ENCODE measurements around the gene ZNF768.
"Not testable (repeated sequence)": the region's sequence is repeated elsewhere in the genome, so short reads cannot be mapped to it uniquely, and the experiment has no call there.

ZNF768 gene

DNA sequence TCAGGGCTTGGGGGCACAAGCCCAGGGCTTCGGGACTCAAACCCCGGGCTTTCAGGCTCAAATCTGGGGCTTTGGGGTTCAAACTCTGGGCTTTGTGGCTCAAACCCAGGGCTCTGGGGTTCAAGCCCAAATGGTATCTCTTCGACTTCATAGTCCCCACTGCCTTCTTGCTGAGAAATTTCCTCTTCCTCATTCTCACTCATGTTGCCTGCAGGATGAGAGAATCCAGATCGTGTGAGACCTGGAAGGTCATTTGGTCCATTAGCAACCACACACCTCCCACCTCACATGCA lies 576 bp downstream of the ZNF768 start:
- Histone ChIP-seq H2AFZ (ENCODE audit: low read depth, low read length) (no peak overlapping the region), H3K9ac (ENCODE audit: low read depth, low read length) (peak overlapping the region; percentile 84), H3K4me3 (ENCODE audit: low read depth in 1 of 2, low read length in 2 of 2) (peak overlapping the region in 1 of 2 experiments; percentile 80; a peak in 3 of 4 replicates), H3K4me1 (ENCODE audit: insufficient read depth, low read length) (peaks cover 29% of the 10 kb centered on the region), H3K4me2 (ENCODE audit: insufficient read depth, low read length) (peak overlapping the region; percentile 84), H3K79me2 (ENCODE audit: insufficient read depth, low read length) (no peaks in the 10 kb centered on the region), H3K27me3 (ENCODE audit: insufficient read depth, low read length, poor library complexity) (no peaks in the 10 kb centered on the region), H3K9me3 (ENCODE audit: insufficient read depth, low read length, severe bottlenecking) (no peaks in the 10 kb centered on the region), H3K27ac (ENCODE audit: low read length) (no peak overlapping the region), H4K20me1 (ENCODE audit: insufficient read depth, low read length) (no peaks in the 10 kb centered on the region), H3K36me3 (ENCODE audit: insufficient read depth, low read length) (peaks cover 2% of the 10 kb centered on the region; the same call in 1 of the 2 replicates)
- DNase-seq (no peak), ATAC-seq (ENCODE audit: insufficient read depth, low read depth) (no peak)
- TF ChIP-seq, protein P1, sequence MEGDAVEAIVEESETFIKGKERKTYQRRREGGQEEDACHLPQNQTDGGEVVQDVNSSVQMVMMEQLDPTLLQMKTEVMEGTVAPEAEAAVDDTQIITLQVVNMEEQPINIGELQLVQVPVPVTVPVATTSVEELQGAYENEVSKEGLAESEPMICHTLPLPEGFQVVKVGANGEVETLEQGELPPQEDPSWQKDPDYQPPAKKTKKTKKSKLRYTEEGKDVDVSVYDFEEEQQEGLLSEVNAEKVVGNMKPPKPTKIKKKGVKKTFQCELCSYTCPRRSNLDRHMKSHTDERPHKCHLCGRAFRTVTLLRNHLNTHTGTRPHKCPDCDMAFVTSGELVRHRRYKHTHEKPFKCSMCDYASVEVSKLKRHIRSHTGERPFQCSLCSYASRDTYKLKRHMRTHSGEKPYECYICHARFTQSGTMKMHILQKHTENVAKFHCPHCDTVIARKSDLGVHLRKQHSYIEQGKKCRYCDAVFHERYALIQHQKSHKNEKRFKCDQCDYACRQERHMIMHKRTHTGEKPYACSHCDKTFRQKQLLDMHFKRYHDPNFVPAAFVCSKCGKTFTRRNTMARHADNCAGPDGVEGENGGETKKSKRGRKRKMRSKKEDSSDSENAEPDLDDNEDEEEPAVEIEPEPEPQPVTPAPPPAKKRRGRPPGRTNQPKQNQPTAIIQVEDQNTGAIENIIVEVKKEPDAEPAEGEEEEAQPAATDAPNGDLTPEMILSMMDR (IDR thresholded peaks at IDR 0.05; ENCODE audit: borderline replicate concordance, extremely low read depth, low read length, poor library complexity, severe bottlenecking), result no peak
- TF ChIP-seq EZH2 (IDR thresholded peaks at IDR 0.05; ENCODE audit: borderline replicate concordance, low read depth, low read length, severe bottlenecking), result no peak

DNA sequence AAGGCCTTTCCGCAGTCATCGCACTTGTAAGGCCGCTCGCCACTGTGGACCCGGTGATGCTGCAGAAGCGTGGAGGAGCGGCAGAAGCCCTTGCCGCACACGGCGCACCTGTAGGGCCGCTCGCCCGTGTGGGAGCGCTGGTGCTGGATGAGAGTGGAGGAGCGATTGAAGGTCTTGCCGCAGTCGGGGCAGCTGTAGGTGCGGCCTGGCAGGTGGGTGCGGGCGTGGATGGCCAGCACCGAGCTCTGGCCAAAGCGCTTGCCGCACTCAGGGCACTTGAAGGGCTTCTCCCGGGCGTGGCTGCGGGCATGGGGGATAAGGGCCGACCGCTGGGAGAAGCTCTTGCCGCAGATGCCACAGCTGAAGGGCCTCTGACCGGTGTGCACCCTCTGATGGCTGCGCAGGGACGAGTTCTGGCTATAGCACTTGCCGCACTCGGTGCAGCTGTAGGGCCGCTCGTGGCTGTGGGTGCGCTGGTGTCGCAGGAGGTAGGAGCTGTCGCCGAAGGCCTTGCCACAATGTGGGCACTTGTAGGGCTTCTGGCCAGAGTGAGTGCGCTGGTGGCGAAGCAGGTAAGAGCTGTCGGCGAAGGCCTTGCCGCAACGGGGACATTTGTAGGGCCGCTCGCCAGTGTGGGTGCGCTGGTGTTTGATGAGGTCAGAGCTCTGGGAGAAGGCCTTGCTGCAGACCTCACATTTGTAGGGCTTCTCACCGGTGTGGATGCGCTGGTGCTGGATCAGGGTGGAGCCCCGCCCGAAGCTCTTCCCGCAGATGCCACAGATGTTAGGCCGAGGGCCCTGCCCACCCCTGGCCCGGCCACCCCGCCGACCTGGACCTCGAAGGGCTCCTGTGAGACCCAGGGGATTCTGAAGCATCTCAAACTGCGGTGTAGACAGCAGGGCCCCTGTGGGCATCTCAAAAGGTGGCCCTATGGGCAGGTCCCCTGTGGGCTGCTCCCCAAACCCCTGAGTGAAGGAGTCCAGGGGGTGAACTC lies 1.5 kb downstream of the ZNF768 start:
- no peaks in the 10 kb centered on the region for H3K9me3 ChIP-seq (ENCODE audit: insufficient read depth, low read length, severe bottlenecking)
- H4K20me1 ChIP-seq (ENCODE audit: insufficient read depth, low read length), result no peaks in the 10 kb centered on the region
- TF ChIP-seq, protein P1 (IDR thresholded peaks at IDR 0.05; ENCODE audit: borderline replicate concordance, extremely low read depth, low read length, poor library complexity, severe bottlenecking), result no peak
- TF ChIP-seq EZH2 (IDR thresholded peaks at IDR 0.05; ENCODE audit: borderline replicate concordance, low read depth, low read length, severe bottlenecking), result no peak
- no peak overlapping the region for H3K4me3 ChIP-seq (ENCODE audit: low read depth in 1 of 2, low read length in 2 of 2)
- H3K4me1 ChIP-seq (ENCODE audit: insufficient read depth, low read length), result peaks cover 29% of the 10 kb centered on the region
- H3K9ac ChIP-seq (ENCODE audit: low read depth, low read length), result no peak overlapping the region
- H3K4me2 ChIP-seq (ENCODE audit: insufficient read depth, low read length), result no peak overlapping the region; the same call in 1 of the 2 replicates
- no peaks in the 10 kb centered on the region for H3K27me3 ChIP-seq (ENCODE audit: insufficient read depth, low read length, poor library complexity)
- no peaks in the 10 kb centered on the region for H3K79me2 ChIP-seq (ENCODE audit: insufficient read depth, low read length)
- H2AFZ ChIP-seq (ENCODE audit: low read depth, low read length), result no peak overlapping the region
- DNase-seq, result no peak
- ATAC-seq (ENCODE audit: insufficient read depth, low read depth), result no peak
- H3K36me3 ChIP-seq (ENCODE audit: insufficient read depth, low read length), result no peaks in the 10 kb centered on the region
- no peak overlapping the region for H3K27ac ChIP-seq (ENCODE audit: low read length)

DNA sequence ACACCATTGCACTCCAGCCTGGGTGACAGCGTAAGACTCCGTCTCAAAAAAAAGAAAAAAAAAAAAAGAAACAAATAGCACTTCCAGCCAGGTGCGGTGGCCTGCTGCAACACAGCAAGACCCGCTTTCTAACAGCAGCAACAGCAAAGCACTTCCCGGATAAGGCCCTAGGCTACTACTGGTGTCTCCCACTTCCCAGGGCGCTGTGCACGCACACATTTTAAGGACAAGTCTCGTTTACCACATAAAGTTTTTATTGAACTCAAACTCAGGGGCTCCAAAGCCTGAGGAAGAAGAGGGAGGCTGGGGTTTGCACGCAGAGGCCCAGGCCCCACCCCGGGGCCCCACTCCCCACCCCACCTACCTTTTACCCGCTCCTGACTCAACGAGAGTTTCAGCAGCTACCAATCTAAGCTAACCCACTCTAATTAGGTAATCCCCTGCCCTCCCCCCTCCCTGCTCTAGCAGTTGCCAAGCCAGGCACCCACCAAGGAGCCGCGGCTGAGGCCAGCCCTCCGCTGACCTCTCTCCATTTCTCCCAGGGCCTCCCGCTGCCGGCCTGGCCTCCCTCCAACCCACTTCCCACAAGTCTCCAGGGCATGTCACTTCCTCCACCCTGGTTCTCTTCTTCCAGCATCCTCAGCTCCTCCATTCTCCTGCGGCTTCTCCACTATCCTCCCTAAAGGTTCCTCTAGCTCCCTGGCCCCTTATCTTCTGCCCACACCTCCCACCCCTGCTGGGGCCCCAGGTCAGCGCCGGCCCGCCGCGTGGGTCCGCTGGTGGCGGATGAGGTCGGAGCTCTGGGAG lies 2.4 kb downstream of the ZNF768 start:
- DNase-seq (no peak), ATAC-seq (ENCODE audit: insufficient read depth, low read depth) (no peak)
- peaks cover 25% of the 10 kb centered on the region for H3K4me1 ChIP-seq (ENCODE audit: insufficient read depth, low read length)
- H3K36me3 ChIP-seq (ENCODE audit: insufficient read depth, low read length), result no peaks in the 10 kb centered on the region
- no peak overlapping the region for H3K27ac ChIP-seq (ENCODE audit: low read length)
- H2AFZ ChIP-seq (ENCODE audit: low read depth, low read length), result no peak overlapping the region
- no peaks in the 10 kb centered on the region for H3K79me2 ChIP-seq (ENCODE audit: insufficient read depth, low read length)
- TF ChIP-seq, protein P1 (IDR thresholded peaks at IDR 0.05; ENCODE audit: borderline replicate concordance, extremely low read depth, low read length, poor library complexity, severe bottlenecking), result no peak
- no peak for TF ChIP-seq EZH2 (IDR thresholded peaks at IDR 0.05; ENCODE audit: borderline replicate concordance, low read depth, low read length, severe bottlenecking)
- H3K9me3 ChIP-seq (ENCODE audit: insufficient read depth, low read length, severe bottlenecking), result no peaks in the 10 kb centered on the region
- H4K20me1 ChIP-seq (ENCODE audit: insufficient read depth, low read length), result no peaks in the 10 kb centered on the region
- H3K4me3 ChIP-seq (ENCODE audit: low read depth in 1 of 2, low read length in 2 of 2), result no peak overlapping the region
- no peaks in the 10 kb centered on the region for H3K27me3 ChIP-seq (ENCODE audit: insufficient read depth, low read length, poor library complexity)
- no peak overlapping the region for H3K9ac ChIP-seq (ENCODE audit: low read depth, low read length)
- no peak overlapping the region for H3K4me2 ChIP-seq (ENCODE audit: insufficient read depth, low read length)

DNA sequence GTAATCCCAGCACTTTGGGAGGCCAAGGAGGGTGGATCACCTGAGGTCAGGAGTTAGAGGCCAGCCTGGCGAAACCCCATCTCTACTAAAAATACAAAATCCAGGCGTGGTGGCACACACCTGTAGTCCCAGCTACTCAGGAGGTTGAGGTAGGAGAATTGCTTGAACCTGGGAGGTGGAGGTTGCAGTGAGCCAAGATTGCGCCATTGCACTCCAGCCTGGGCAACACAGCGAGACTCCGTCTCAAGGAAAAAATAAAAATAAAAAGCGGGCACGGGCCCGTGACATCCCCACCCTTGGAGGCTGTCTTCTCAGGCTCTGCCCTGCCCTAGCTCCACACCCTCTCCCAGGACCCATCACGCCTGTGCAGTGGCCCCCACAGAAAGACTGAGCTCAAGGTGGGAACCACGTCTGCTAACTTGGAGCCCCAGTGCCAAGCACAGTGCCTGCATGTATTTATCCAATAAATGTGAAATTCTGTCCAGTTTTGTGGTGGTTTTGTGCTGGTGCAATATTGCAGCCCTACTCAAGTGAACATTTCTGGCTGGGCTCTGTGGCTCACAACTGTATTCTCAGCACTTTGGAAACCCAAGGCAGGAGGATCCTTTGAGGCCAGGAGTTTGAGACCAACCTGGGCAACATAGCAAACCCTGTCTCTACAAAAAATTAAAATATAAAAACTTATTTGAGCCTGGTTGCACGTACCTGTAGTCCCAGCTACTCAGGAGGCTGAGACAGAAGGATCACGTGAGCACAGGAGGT lies 3.5 kb downstream of the ZNF768 start:
- H3K27ac ChIP-seq (ENCODE audit: low read length); H2AFZ ChIP-seq (ENCODE audit: low read depth, low read length); H4K20me1 ChIP-seq (ENCODE audit: insufficient read depth, low read length); ATAC-seq (ENCODE audit: insufficient read depth, low read depth); DNase-seq; H3K36me3 ChIP-seq (ENCODE audit: insufficient read depth, low read length); H3K9ac ChIP-seq (ENCODE audit: low read depth, low read length); H3K27me3 ChIP-seq (ENCODE audit: insufficient read depth, low read length, poor library complexity); H3K79me2 ChIP-seq (ENCODE audit: insufficient read depth, low read length); H3K4me2 ChIP-seq (ENCODE audit: insufficient read depth, low read length); H3K9me3 ChIP-seq (ENCODE audit: insufficient read depth, low read length, severe bottlenecking); H3K4me3 ChIP-seq (ENCODE audit: low read depth in 1 of 2, low read length in 2 of 2): not testable (repeated sequence)
- H3K4me1 ChIP-seq (ENCODE audit: insufficient read depth, low read length), result peaks cover 15% of the 10 kb centered on the region
